GM12891 (cell line): ENCODE data around the gene TMEM212.
A peak's percentile ranks its signal among the peaks of the same experiment; 100 is the strongest.

ENCODE experiments used
- DNase-seq: peaks from one replicate; pipeline ENCODE4 v3.0.0; 2011; ENCODE audit warnings: low spot score; ENCODE audit not compliant: insufficient read length
- FAIRE-seq: peaks from 2 replicates; lab custom pipeline; 2011; peaks lifted over from hg19 to GRCh38; lab: Jason Lieb, UNC
- PAX5 ChIP-seq: IDR thresholded peaks from 2 replicates; pipeline ENCODE4 v1.6.1; 2011; ENCODE audit warnings: low read length, moderate library complexity, mild to moderate bottlenecking; ENCODE audit not compliant: insufficient read depth, severe bottlenecking
- POLR2A ChIP-seq: IDR thresholded peaks from 2 replicates; pipeline ENCODE4 v1.6.1; 2011; ENCODE audit warnings: low read depth, low read length, control low read depth
- POLR2AphosphoS5 ChIP-seq: IDR thresholded peaks from 2 replicates; pipeline ENCODE4 v1.6.1; 2011; ENCODE audit warnings: low read depth, low read length, control low read depth
- POU2F2 ChIP-seq: IDR thresholded peaks from 2 replicates; pipeline ENCODE4 v1.6.1; 2011; ENCODE audit warnings: low read depth, mild to moderate bottlenecking, control low read depth, low read length, moderate library complexity
- SPI1 ChIP-seq: IDR thresholded peaks from 2 replicates; pipeline ENCODE4 v1.6.1; 2011; ENCODE audit warnings: low read depth, low read length, control low read depth
- TAF1 ChIP-seq: IDR thresholded peaks from 2 replicates; pipeline ENCODE4 v1.6.1; 2011; ENCODE audit warnings: low read depth, low read length, control low read depth

The TMEM212 gene

GRCh38 chr3:171840811-171841619, 2.1 kb upstream of the TMEM212 start:
- DNase-seq (no peak), FAIRE-seq (no peak)
- TF ChIP-seq POU2F2 (no peak), POLR2A (no peak), SPI1 (no peak), PAX5 (no peak), POLR2AphosphoS5 (no peak), TAF1 (no peak)

DNA sequence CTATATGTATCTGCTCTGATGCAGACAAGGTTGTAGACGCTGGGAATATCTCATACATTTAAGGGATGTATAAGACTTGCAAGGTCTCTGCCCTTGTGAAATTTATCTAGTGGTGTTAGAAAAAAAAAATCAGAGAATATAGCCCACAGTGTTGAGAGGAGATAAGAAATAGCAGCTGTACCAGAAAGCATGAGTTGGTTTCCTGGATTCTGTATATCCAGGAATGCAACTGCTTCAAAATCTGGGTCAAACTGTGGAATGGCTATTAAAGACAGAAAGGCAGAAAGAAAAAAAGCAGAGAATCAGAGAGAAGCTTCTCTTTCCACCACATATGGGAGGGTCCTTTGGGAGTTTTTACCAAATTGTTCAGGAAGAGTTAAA, 1.5 kb upstream of the TMEM212 start:
- FAIRE-seq (no peak), DNase-seq (no peak)
- no peak for TF ChIP-seq POU2F2
- TF ChIP-seq TAF1: no peak
- TF ChIP-seq PAX5: no peak
- no peak for TF ChIP-seq POLR2AphosphoS5
- TF ChIP-seq SPI1: no peak
- no peak for TF ChIP-seq POLR2A

- TF ChIP-seq PAX5 (no peak), SPI1 (no peak), TAF1 (no peak), POLR2AphosphoS5 (no peak), POU2F2 (no peak), POLR2A (no peak)
- DNase-seq: no peak
- FAIRE-seq: no peak
Measured at GRCh38 chr3:171844873-171845272, 1.7 kb downstream of the TMEM212 start.

- DNase-seq (no peak), FAIRE-seq (no peak)
- no peak for TF ChIP-seq TAF1
- no peak for TF ChIP-seq POLR2A
- no peak for TF ChIP-seq POLR2AphosphoS5
- TF ChIP-seq PAX5: no peak
- TF ChIP-seq SPI1: no peak
- no peak for TF ChIP-seq POU2F2
Measured at GRCh38 chr3:171845481-171846284, 2.5 kb downstream of the TMEM212 start.

GRCh38 chr3:171846597-171846996, 3.4 kb downstream of the TMEM212 start:
- DNase-seq (peak; percentile 9), FAIRE-seq (peak; percentile 38)
- TF ChIP-seq POLR2AphosphoS5 (no peak), POU2F2 (no peak), TAF1 (no peak), SPI1 (no peak), PAX5 (no peak), POLR2A (no peak)

GRCh38 chr3:171847133-171847532, 4.0 kb downstream of the TMEM212 start:
- no peak for TF ChIP-seq POU2F2
- no peak for TF ChIP-seq PAX5
- FAIRE-seq (no peak), DNase-seq (no peak)

- no peak for TF ChIP-seq POLR2AphosphoS5
- no peak for TF ChIP-seq POLR2A
- TF ChIP-seq TAF1: no peak
- TF ChIP-seq POU2F2: no peak
- TF ChIP-seq SPI1: no peak
- TF ChIP-seq PAX5: no peak
- FAIRE-seq (no peak), DNase-seq (no peak)
Measured at GRCh38 chr3:171847595-171848259, 4.6 kb downstream of the TMEM212 start.

DNA sequence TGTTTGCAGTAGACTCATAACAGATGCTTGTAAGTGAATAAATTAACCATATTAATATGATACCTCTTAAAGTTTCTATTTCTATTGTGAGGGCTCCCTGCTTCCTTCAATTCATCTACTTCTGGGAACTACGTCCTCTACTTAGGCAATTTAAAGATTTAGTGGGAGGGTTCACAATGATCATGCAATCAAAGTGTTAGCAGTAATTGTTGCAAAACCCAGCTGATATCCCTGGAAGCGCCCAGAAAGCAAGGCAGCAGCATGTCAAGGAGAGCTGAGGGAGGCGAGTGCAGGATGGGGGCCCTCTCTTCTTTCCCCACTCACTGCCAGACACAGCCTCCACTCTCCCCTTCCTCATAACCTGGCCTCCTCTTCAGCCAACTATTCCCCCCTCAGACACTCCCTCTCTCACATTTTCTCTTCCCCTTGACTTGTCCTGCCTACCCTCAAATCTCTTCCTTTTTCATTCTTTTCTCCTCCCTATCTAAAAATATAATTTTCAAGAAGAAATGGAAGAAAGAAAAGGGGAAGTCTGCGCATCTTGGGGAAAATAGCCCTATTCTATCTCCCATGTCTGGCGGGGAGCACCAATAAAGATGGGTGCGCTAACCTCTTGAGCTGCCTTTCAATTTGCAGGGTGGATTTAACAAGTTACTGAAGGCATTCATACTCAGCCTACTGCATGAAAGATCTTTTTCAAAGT, 6.6 kb downstream of the TMEM212 start:
- FAIRE-seq (no peak), DNase-seq (no peak)
- TF ChIP-seq POLR2A (no peak), SPI1 (no peak), PAX5 (no peak), TAF1 (no peak), POLR2AphosphoS5 (no peak), POU2F2 (no peak)

DNA sequence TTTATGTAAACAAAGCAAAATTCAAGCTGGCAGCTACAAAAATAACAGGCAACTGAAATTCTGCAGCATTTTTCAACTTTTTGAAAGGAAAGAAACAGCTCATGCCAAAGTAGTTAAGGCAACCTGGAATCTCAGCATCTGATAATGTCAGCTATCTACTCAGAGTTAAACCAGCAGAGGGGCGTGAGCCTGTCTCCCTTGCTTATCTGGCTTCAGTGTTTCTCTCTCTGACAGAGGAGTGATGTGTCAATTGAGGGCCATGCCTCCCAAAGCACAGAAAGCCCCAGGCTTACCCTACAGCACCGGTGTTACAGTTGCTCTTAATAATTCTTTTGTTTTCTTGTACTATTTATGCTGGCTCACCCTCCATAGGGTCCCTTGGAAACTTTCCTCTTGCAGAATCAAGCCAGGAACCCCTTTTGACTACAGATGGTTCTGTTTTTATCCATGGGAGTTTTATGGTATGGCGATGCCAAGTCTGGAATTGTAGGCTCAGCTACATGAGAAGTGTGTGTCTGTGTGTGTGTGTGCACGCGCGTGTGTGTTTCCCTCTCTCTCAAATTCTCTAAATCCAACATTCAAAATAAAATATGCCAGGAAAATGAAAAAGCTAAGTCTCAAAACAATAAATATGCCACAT, 7.3 kb downstream of the TMEM212 start:
- FAIRE-seq (no peak), DNase-seq (no peak)
- TF ChIP-seq PAX5 (no peak), POU2F2 (no peak), POLR2AphosphoS5 (no peak), SPI1 (no peak), POLR2A (no peak), TAF1 (no peak)
